ENCODE measurements around the gene CHST12. TPM values are rescaled to one million over a fixed set of nuclear protein-coding genes. Genes with fewer than 3 reads are reported as not detected.

Gene CHST12
- total and polyA plus RNA-seq, 7 donors = 1.2 to 11.9 (median 10.3) TPM

DNA sequence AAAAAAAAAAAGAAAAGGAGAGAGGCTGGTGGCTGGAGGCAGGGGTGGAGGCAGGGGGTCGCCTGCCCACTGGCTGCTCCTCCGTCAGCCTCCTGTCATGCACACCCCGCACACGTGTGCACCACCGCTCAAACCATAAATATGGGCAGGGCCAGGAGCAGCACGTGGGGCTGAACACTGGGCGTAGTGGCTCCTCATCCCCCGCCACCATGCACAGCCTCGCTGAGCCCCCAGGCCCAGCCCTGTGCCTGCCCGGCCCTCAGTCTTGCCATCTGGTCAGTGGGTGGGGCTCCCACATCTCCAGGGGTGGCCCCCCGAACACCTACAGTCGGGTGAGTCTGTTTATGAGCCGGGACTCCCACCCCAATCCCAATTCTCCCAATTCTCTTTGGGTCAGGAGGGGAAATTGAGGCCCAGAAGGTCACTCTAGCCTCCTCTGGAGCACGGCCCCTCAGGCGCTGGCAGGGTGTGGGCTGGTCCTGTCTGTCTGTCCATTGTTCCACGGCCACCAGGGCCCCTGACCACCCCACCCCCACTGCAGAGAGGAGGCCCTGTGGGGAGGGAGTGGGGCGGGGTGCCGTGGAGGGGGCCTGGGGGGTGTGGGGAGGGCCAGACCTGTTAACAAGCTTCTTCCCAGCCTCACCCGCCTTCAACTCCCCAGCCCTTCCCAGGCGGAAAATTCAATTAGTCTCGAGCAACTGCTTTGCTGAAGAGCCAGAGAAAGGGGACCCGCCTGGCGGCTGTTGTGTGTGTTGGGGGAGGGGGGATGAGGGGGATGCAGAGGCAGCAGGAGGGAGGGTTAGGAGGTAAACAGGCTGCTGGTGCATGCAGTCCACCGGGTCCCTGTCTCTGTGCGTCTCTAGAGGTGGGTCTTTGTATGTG, 92.2 kb downstream of the CHST12 start:
- DNase-seq = no peak
- Histone ChIP-seq H3K4me1 (no peaks in the 10 kb centered on the region), H3K27me3 (peaks cover 0 to 63% (median 32%) of the 10 kb centered on the region in 3 donors), H3K36me3 (no peaks in the 10 kb centered on the region), H3K9me3 (no peaks in the 10 kb centered on the region), H3K4me3 (no peak overlapping the region), H3K27ac (no peak overlapping the region)
- WGBS, 2 donors = 28 to 74% methylated on average over 25 of the region's 25 CpGs
- intact Hi-C loops (cut with DNase I) = no loop called here
- TF ChIP-seq, protein P1, sequence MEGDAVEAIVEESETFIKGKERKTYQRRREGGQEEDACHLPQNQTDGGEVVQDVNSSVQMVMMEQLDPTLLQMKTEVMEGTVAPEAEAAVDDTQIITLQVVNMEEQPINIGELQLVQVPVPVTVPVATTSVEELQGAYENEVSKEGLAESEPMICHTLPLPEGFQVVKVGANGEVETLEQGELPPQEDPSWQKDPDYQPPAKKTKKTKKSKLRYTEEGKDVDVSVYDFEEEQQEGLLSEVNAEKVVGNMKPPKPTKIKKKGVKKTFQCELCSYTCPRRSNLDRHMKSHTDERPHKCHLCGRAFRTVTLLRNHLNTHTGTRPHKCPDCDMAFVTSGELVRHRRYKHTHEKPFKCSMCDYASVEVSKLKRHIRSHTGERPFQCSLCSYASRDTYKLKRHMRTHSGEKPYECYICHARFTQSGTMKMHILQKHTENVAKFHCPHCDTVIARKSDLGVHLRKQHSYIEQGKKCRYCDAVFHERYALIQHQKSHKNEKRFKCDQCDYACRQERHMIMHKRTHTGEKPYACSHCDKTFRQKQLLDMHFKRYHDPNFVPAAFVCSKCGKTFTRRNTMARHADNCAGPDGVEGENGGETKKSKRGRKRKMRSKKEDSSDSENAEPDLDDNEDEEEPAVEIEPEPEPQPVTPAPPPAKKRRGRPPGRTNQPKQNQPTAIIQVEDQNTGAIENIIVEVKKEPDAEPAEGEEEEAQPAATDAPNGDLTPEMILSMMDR (IDR thresholded peaks at IDR 0.05) = no peak
- TF ChIP-seq POLR2A (IDR thresholded peaks at IDR 0.05) (no peak), POLR2AphosphoS5 (IDR thresholded peaks at IDR 0.05) (no peak), EP300 (IDR thresholded peaks at IDR 0.05) (no peak)

- H3K27me3 ChIP-seq = peaks cover 0 to 63% (median 32%) of the 10 kb centered on the region in 3 donors
- 87 to 89% methylated on average over 9 of the region's 9 CpGs for WGBS, 2 donors
- no peak overlapping the region for H3K27ac ChIP-seq
- intact Hi-C loops (cut with DNase I) = no loop called here
- H3K9me3 ChIP-seq = no peaks in the 10 kb centered on the region
- H3K36me3 ChIP-seq = no peaks in the 10 kb centered on the region
- H3K4me1 ChIP-seq = no peaks in the 10 kb centered on the region
- no peak for DNase-seq
- no peak overlapping the region for H3K4me3 ChIP-seq
- TF ChIP-seq POLR2AphosphoS5 (IDR thresholded peaks at IDR 0.05) (no peak), EP300 (IDR thresholded peaks at IDR 0.05) (no peak), POLR2A (IDR thresholded peaks at IDR 0.05) (no peak)
- TF ChIP-seq, protein P1 (IDR thresholded peaks at IDR 0.05) = no peak
Measured at GRCh38 chr7:2496375-2496774, 93.0 kb downstream of the CHST12 start.

- WGBS, 2 donors = 93 to 94% methylated on average over 3 of the region's 3 CpGs
- peaks cover 0 to 63% (median 32%) of the 10 kb centered on the region in 3 donors for H3K27me3 ChIP-seq
- TF ChIP-seq EP300 (IDR thresholded peaks at IDR 0.05) = no peak
- TF ChIP-seq POLR2AphosphoS5 (IDR thresholded peaks at IDR 0.05) = no peak
- TF ChIP-seq, protein P1 (IDR thresholded peaks at IDR 0.05) = no peak
- TF ChIP-seq POLR2A (IDR thresholded peaks at IDR 0.05) = no peak
Measured at GRCh38 chr7:2497065-2497464, 93.7 kb downstream of the CHST12 start.

DNA sequence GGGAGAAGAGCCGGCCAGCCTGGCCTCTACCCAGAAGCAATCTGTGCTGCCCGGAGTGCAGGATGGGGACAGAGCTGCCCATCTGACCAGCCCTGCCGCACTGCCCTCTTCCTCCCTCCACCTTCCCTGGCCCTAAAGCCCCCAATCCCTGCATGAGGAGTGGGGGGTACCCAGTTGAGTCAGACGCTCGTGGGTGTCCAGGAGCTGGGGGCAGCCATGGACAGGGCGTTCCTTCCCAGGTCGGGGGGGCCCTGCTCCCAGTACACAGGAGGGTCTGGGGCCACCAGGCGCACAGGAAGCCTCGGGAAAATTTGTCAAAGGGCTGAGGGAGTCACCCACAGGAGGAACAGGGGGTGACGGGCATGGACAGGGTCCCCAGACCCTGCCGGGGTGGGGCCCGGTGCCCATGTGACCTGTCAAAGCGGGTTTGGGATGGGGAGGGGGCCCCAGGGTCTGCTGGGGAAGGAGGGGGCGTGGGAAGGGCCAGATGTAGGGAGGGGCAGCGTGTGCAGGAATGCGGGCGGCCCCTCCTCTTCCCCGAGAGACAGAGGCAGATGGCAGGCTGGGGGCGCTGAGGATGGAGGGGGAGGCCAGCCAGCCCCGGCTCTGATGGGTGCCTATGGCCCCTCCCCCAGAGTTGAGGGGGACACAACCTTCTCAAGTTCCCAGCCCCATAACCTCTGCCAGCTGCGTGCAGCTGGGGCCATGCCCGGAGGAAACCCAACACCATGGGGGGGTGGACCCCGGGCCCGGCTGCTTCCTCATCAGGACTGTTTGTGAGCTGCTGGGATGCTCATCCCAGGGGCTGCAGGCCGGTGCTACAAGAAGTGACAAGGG, 94.3 kb downstream of the CHST12 start:
- WGBS, 2 donors = 42 to 51% methylated on average over 25 of the region's 25 CpGs
- Histone ChIP-seq H3K27me3 (peaks cover 0 to 62% (median 32%) of the 10 kb centered on the region in 3 donors), H3K4me3 (no peak overlapping the region), H3K36me3 (no peaks in the 10 kb centered on the region), H3K4me1 (no peaks in the 10 kb centered on the region), H3K9me3 (no peaks in the 10 kb centered on the region), H3K27ac (no peak overlapping the region)
- no peak for DNase-seq
- TF ChIP-seq POLR2A (IDR thresholded peaks at IDR 0.05) (no peak), POLR2AphosphoS5 (IDR thresholded peaks at IDR 0.05) (no peak), EP300 (IDR thresholded peaks at IDR 0.05) (no peak)
- TF ChIP-seq, protein P1 (IDR thresholded peaks at IDR 0.05) = no peak
- intact Hi-C loops (cut with DNase I) = no loop called here

More at GRCh38 chr7:2497065-2497464, 93.7 kb downstream of the CHST12 start:
- no peak overlapping the region for H3K27ac ChIP-seq
- intact Hi-C loops (cut with DNase I) = no loop called here
- H3K4me3 ChIP-seq = no peak overlapping the region
- DNase-seq = no peak
- no peaks in the 10 kb centered on the region for H3K4me1 ChIP-seq
- no peaks in the 10 kb centered on the region for H3K9me3 ChIP-seq
- H3K36me3 ChIP-seq = no peaks in the 10 kb centered on the region

Small RNA genes within 50 kb of the gene (small RNA-seq; reads per million reads assigned to genes)
- 0 reads per million in 3 donors for gene AC004840.2

Other genes starting within 250 kb of the CHST12 start
- gene MAD1L1, start 170.7 kb upstream of the CHST12 start, total RNA-seq = 10 to 100 TPM; 12.1 to 30.5 (median 21.4) TPM
- gene MAD1L1, start 170.7 kb upstream of the CHST12 start, polyA plus RNA-seq = 10 to 100 TPM; 10.2 to 38.4 (median 14.6) TPM
- 10 to 100 TPM; 13.2 to 20.8 (median 17.3) TPM for gene MRM2, start 161.4 kb upstream of the CHST12 start, total RNA-seq
- gene MRM2, start 161.4 kb upstream of the CHST12 start, polyA plus RNA-seq = 10 to 100 TPM; 12.6 to 25.0 (median 22.4) TPM
- gene NUDT1, start 161.4 kb upstream of the CHST12 start, total RNA-seq = 10 to 100 TPM; 13.3 to 31.7 (median 26.9) TPM
- 10 to 100 TPM; 21.7 to 46.9 (median 30.0) TPM for gene NUDT1, start 161.4 kb upstream of the CHST12 start, polyA plus RNA-seq
- gene SNX8, start 89.2 kb upstream of the CHST12 start, total RNA-seq = 10 to 100 TPM in 2 of 4 donors, 1 to 10 TPM in 2; 5.3 to 14.0 (median 8.5) TPM
- 10 to 100 TPM in 2 of 3 donors, 1 to 10 TPM in 1; 7.2 to 23.1 (median 10.2) TPM for gene SNX8, start 89.2 kb upstream of the CHST12 start, polyA plus RNA-seq
- 100 to 1,000 TPM in 2 of 4 donors, 10 to 100 TPM in 2; 89.2 to 125 (median 103) TPM for gene EIF3B, start 48.8 kb upstream of the CHST12 start, total RNA-seq
- 100 to 1,000 TPM in 1 of 3 donors, 10 to 100 TPM in 2; 37.9 to 107 (median 47.4) TPM for gene EIF3B, start 48.8 kb upstream of the CHST12 start, polyA plus RNA-seq
- not detected for gene GRIFIN, start 72.8 kb downstream of the CHST12 start, total RNA-seq
- gene GRIFIN, start 72.8 kb downstream of the CHST12 start, polyA plus RNA-seq = not detected
- 1 to 10 TPM; 1.8 to 5.8 (median 5.3) TPM for gene LFNG, start 116.2 kb downstream of the CHST12 start, total RNA-seq
- 10 to 100 TPM in 2 of 3 donors, 1 to 10 TPM in 1; 9.2 to 34.5 (median 14.4) TPM for gene LFNG, start 116.2 kb downstream of the CHST12 start, polyA plus RNA-seq
- 10 to 100 TPM; 17.8 to 24.6 (median 22.1) TPM for gene BRAT1, start 151.9 kb downstream of the CHST12 start, total RNA-seq
- gene BRAT1, start 151.9 kb downstream of the CHST12 start, polyA plus RNA-seq = 10 to 100 TPM in 2 of 3 donors, 1 to 10 TPM in 1; 9.6 to 25.9 (median 11.3) TPM
- gene IQCE, start 155.4 kb downstream of the CHST12 start, total RNA-seq = 10 to 100 TPM in 2 of 4 donors, 1 to 10 TPM in 2; 6.4 to 22.4 (median 11.8) TPM
- gene IQCE, start 155.4 kb downstream of the CHST12 start, polyA plus RNA-seq = 10 to 100 TPM in 1 of 3 donors, 1 to 10 TPM in 2; 8.1 to 19.6 (median 9.6) TPM
- 10 to 100 TPM; 10.2 to 19.4 (median 13.0) TPM for gene TTYH3, start 228.4 kb downstream of the CHST12 start, total RNA-seq
- gene TTYH3, start 228.4 kb downstream of the CHST12 start, polyA plus RNA-seq = 10 to 100 TPM in 2 of 3 donors, 1 to 10 TPM in 1; 5.4 to 41.7 (median 21.3) TPM